A172 (cell line): ENCODE results near the gene SMIM21. TPM values are rescaled to one million over a fixed set of nuclear protein-coding genes. Genes with fewer than 3 reads are reported as not detected.

ENCODE experiments used
- DNase-seq: peaks from one replicate; pipeline ENCODE4 v3.0.0-alpha.2; 2015; ENCODE audit warnings: low spot score
- total RNA-seq: library from RNA; depleted of rRNA; stranded (reverse); fragments of >200 nt; shearing (Covaris generic); gene quantifications from 2 replicates; pipeline ENCODE4 v1.2.3, GENCODE V29; 2014; rRNA removed

SMIM21 gene
- total RNA-seq, 1 experiment from 2014 or later = not detected

GRCh38 chr18:75377258-75377657 is 50.2 kb downstream of the SMIM21 start:
- DNase-seq = no peak

DNA sequence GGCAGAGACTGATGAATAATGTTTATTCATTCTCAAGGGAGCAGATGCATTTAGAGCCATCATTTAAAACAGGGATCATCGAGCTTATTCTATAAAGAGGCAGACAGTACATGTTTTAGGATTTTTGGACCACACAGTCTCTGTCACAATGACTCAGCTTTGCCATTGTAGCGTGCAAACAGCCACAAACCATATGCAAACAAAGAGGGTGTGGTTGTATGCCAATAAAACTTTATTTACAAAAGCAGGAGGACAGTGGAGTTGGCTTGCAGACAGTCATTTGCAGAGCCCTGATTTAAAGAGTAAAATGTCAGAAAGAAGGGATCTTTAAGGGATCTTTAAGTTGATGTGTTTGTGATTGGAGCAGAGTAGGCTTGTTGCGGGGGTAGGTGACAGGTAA is 51.5 kb downstream of the SMIM21 start:
- DNase-seq = no peak

- DNase-seq = no peak
Observed at GRCh38 chr18:75375341-75375740, 52.2 kb downstream of the SMIM21 start.

- DNase-seq = no peak
Observed at GRCh38 chr18:75374466-75374865, 53.0 kb downstream of the SMIM21 start.

DNA sequence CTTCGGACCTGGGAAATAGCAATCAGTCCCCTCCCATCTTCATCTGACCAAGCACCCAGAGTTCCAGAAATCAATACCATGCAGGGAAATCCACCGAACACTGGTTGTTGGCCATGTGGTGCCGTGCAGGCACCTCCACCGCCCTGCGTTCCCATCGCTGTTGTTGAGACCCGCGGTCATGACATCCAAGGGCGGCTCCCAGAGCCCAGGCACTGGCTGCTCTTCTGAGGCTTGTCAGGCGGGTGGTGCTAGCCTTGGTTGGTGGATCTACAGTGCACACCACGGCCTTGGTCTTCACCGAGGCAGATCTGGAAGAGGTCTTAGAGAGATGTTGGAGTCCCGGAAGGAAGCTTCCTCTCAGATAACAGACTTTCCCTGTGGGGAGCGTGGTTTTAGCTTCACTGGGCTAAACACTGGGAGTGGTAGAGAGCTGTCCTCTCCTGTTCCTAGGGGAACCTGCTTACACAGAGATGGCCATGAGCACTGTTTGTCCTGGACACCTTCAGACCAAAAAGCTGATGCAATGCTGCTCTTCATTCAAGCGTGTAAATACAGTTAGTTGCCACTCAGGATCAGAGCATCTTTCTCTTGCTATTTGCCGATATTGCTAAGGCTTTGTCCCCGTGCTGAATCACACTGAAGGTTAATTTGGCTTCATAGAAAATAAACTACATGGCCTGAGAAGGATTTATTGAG is 58.3 kb downstream of the SMIM21 start:
- DNase-seq = no peak

DNA sequence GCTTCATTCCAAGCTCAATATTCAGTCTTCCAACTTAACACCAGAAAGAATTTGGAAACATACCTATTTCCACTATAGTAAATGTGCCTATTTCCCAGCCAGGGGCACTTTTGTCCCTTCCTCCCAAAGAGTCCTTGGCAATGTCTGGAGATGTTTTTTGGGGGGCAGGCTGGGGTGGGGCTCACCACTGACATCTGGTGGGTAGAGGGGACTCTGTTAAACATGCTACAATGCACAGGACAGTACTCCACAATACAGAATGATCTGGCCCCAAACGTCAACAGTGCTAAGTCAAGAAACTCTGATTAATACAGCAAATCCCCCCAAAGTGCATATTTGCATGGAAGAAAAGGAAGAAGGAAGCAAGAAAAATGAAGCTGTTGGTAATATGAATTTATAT is 61.7 kb downstream of the SMIM21 start:
- no peak for DNase-seq

DNA sequence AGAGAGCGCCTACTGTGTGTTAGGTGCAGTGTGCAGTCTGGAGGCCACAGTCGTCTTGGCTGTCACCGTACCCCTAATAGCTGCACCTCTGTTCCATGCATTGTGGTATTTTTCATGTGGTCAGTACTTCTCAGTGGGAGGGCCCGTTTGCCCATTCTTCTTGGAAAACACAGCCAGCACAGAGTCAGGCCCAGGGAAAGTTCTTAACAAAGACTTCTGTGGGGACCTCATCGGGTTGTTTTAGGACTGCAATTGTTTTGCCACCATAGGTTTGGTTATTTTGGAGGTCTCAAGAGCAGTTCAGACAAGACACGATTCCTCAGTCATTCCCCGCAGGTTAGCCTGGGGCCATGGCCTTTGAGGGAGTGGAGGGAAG is 62.3 kb downstream of the SMIM21 start:
- no peak for DNase-seq

GRCh38 chr18:75364512-75365253 is 62.8 kb downstream of the SMIM21 start:
- DNase-seq = no peak

DNA sequence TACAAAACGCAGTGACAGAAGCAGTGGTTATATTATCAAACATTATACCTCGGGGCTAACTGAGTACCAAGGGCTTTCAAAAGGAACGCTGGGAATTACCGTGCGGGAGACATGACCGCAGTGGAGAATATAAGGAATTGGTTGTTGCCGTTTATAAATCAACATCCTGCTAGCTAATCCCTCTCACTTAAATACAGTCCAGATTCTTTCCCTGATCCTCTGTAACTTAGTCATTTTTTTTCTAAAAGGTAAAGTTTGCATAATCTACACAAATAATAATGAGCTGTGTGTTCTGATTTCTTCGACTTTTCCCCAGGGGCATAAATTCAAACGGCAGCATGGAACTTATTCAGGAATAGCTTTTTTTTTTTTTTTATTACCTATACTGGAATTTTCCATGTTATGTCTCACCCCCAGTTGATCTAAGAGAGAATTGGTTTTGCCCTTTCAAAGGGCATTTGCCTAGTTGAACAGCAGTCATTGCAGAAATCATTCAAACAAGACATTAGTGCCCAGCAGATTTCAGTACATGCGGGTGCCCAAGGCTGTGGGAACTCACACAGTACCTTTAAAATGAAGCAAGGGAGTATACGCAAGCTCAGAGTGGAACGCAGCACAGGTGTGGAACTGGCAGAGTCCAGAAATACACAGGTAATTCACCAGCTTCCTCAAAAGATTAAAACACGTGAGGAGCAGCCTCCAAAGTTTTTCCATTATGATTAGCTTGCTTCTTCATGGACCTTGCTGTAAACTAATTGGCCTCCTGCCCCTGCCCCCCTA is 63.9 kb downstream of the SMIM21 start:
- no peak for DNase-seq

- DNase-seq = no peak
Observed at GRCh38 chr18:75362435-75362834, 65.1 kb downstream of the SMIM21 start.

GRCh38 chr18:75360941-75361340 is 66.6 kb downstream of the SMIM21 start:
- no peak for DNase-seq

- no peak for DNase-seq
Observed at GRCh38 chr18:75360215-75360614, 67.3 kb downstream of the SMIM21 start.

Other genes with a start within 250 kb of the SMIM21 start
- 7.6 and 7.9 TPM in 2 replicates for gene PTGR3, start 218.6 kb downstream of the SMIM21 start, total RNA-seq
- 2.2 and 2.7 TPM in 2 replicates for gene TSHZ1, start 216.9 kb downstream of the SMIM21 start, total RNA-seq